K562 (cell line): ENCODE measurements around the gene MIB2. TPM values are rescaled to one million over a fixed set of nuclear protein-coding genes. Genes with fewer than 3 reads are reported as not detected.

Source experiments
- AFF1 ChIP-seq, 2 experiments: fragments of 450-650 bp; IDR thresholded peaks; 2 replicates each; pipeline ENCODE4 v1.6.1; 2018; ENCODE audit warnings: mild to moderate bottlenecking in 2 of 2, low read depth in 1 of 2; ENCODE audit not compliant: partially characterized antibody in 2 of 2
- CSDE1 ChIP-seq, 2 experiments: fragments of 450-650 bp; IDR thresholded peaks; 2 replicates each; pipeline ENCODE4 v1.6.1; 2016; ENCODE audit warnings: mild to moderate bottlenecking in 1 of 2
- CTBP1 ChIP-seq: fragments of 450-650 bp; IDR thresholded peaks from 2 replicates; pipeline ENCODE4 v1.6.1; 2016; ENCODE audit warnings: borderline replicate concordance
- CXXC5 ChIP-seq: fragments of 250-450 bp; sonication (Bioruptor Pico); IDR thresholded peaks from 2 replicates; pipeline ENCODE4 v1.8.0; 2022; ENCODE audit warnings: inconsistent platforms, mild to moderate bottlenecking, moderate library complexity
- KHSRP ChIP-seq: fragments of 450-650 bp; IDR thresholded peaks from 2 replicates; pipeline ENCODE4 v1.6.1; 2017
- NRF1 ChIP-seq, 2 experiments: fragments of 450-650 bp; IDR thresholded peaks in 1 of 2; conservative IDR thresholded peaks in 1 of 2; 2 replicates each; pipeline ENCODE4 v1.6.1; 2014; ENCODE audit warnings: mild to moderate bottlenecking in 2 of 2
- SMAD4 ChIP-seq: fragments of 250-450 bp; sonication (Bioruptor Pico); conservative IDR thresholded peaks from 2 replicates; pipeline ENCODE4 v1.8.0; 2021; ENCODE audit warnings: inconsistent platforms, mild to moderate bottlenecking, moderate library complexity
- TAF1 ChIP-seq: IDR thresholded peaks from 2 replicates; pipeline ENCODE4 v1.6.1; 2011; ENCODE audit warnings: mild to moderate bottlenecking, low read length, moderate library complexity; ENCODE audit not compliant: insufficient read depth, control insufficient read depth, severe bottlenecking; ENCODE audit errors: extremely low read depth
- TAF9B ChIP-seq: fragments of 450-650 bp; IDR thresholded peaks from 2 replicates; pipeline ENCODE4 v1.6.1; 2018; ENCODE audit warnings: mild to moderate bottlenecking; ENCODE audit not compliant: partially characterized antibody
- TEAD1 ChIP-seq, 2 experiments: fragments of 450-650 bp in 1 of 2; sonication (generic) in 1 of 2; formaldehyde crosslinking; IDR thresholded peaks; 2 replicates each; pipeline versions ENCODE4 v1.4.0 to v1.8.0; 2020 to 2022; ENCODE audit warnings: mild to moderate bottlenecking in 2 of 2, missing genetic modification reagents in 1 of 2
- ZBTB12 ChIP-seq: fragments of 250-450 bp; sonication (Bioruptor Pico); IDR thresholded peaks from 2 replicates; pipeline ENCODE4 v1.4.0; 2020
- ZBTB17 ChIP-seq: fragments of 450-650 bp; formaldehyde crosslinking; IDR thresholded peaks from 2 replicates; pipeline ENCODE4 v1.4.0; 2020; ENCODE audit warnings: mild to moderate bottlenecking
- ZBTB33 ChIP-seq: sonication (generic); formaldehyde crosslinking; IDR thresholded peaks from 2 replicates; pipeline ENCODE4 v1.8.1; 2023; ENCODE audit warnings: mild to moderate bottlenecking, missing genetic modification reagents
- ZBTB9 ChIP-seq: fragments of 450-650 bp; formaldehyde crosslinking; IDR thresholded peaks from 2 replicates; pipeline ENCODE4 v1.4.0; 2020; ENCODE audit warnings: mild to moderate bottlenecking, moderate library complexity
- ZNF263 ChIP-seq: sonication (generic); formaldehyde crosslinking; IDR thresholded peaks from 2 replicates; pipeline ENCODE4 v1.8.0; 2022; ENCODE audit warnings: mild to moderate bottlenecking, missing genetic modification reagents, borderline replicate concordance
- polyA plus RNA-seq, 8 experiments: library from polyadenylated mRNA; depleted of rRNA in 4 of 8; stranded (reverse) in 5 of 8; unstranded in 3 of 8; fragments of >200 nt; fragmentation: Nextera tagmentation in 2 of 8; fragmentation: Illumina TruSeq in 1 of 8; extraction: Ambion mirVana in 2 of 8; extraction: Trizol in 1 of 8; gene quantifications; 2 replicates each; pipeline versions ENCODE4 v1.2.1 to v1.2.3, GENCODE V29; 2011 to 2014; ENCODE audit warnings: inconsistent platforms in 1 of 8, missing spikeins in 1 of 8
- total RNA-seq, 7 experiments: library from RNA; depleted of rRNA in 6 of 7; stranded (reverse); fragments of >200 nt in 6 of 7; fragmentation: Illumina TruSeq in 2 of 7; extraction: Trizol in 2 of 7; gene quantifications; 2 replicates each; pipeline versions ENCODE4 v1.2.1 to v1.2.3, GENCODE V29; 2011 to 2021; ENCODE audit warnings: low replicate concordance in 1 of 7

MIB2 gene
- total and polyA plus RNA-seq, 9 of the 15 experiments (the other 6 are each of a cell fraction or from before 2014, with no cell fraction given): 0.04 to 17.0 (median 4.9) TPM; not detected in 1

GRCh38 chr1:1658583-1659549 is 43.6 kb downstream of the MIB2 start, which contains the start of gene CDK11B (continued):
- TF ChIP-seq NRF1 (conservative IDR thresholded peaks at IDR 0.05 in 1 of 2, IDR thresholded peaks at IDR 0.05 in 1 of 2): peak; percentile 93 to 94
- peak; percentile 14; the same call in 1 of the 2 replicates for TF ChIP-seq ZNF263 (CRISPR knock-in tag)
- peak; percentile 20 for TF ChIP-seq TAF9B
- TF ChIP-seq CXXC5: peak; percentile 96
- peak; percentile 96 for TF ChIP-seq KHSRP
- peak in 1 of 2 experiments; percentile 89; a peak in 2 of 4 replicates for TF ChIP-seq TEAD1 (CRISPR knock-in tag; IDR thresholded peaks at IDR 0.05)
- peak; percentile 66; the same call in 1 of the 2 replicates for TF ChIP-seq CTBP1
- peak; percentile 69; the same call in 1 of the 2 replicates for TF ChIP-seq SMAD4 (CRISPR knock-in tag)
- TF ChIP-seq ZBTB17 (CRISPR knock-in tag): peak; percentile 80
- TF ChIP-seq TAF1: peak; percentile 58
- TF ChIP-seq CSDE1 (IDR thresholded peaks at IDR 0.05): peak in 1 of 2 experiments; percentile 93; a peak in 2 of 4 replicates
- TF ChIP-seq ZBTB12 (CRISPR knock-in tag): peak; percentile 99
- TF ChIP-seq ZBTB9 (CRISPR knock-in tag): 0 out of 2 replicates have a peak, but pooled peaks have one; percentile 25
- peak; percentile 80 for TF ChIP-seq ZBTB33 (CRISPR knock-in tag)
- peak in 1 of 2 experiments; percentile 48 for TF ChIP-seq AFF1 (IDR thresholded peaks at IDR 0.05; ENCODE audit: low read depth in 1 of 2, partially characterized antibody in 2 of 2)
